Activated naive CD4-positive, alpha-beta T cell treated with anti-CD3 and anti-CD28 coated beads, Interleukin-2, amount 50 U/mL, for 72 hours (primary cell): ENCODE data around the gene MOB2. TPM values are rescaled to one million over a fixed set of nuclear protein-coding genes. Genes with fewer than 3 reads are reported as not detected.
A peak's percentile ranks its signal among the peaks of the same experiment; 100 is the strongest.

Experiments
- ATAC-seq, 2 donors: fragments of 150-1000 bp; cut with Tn5 transposase; 2 replicates each; pipeline ENCODE4 v1.10.0; 2021; ENCODE audit warnings: mild to moderate bottlenecking in 2 of 2, moderate library complexity in 2 of 2
- DNase-seq, 2 donors: peaks; one replicate each; pipeline ENCODE4 v3.0.0; 2021 to 2022; ENCODE audit warnings: low spot score in 2 of 2
- H3K27ac Mint-ChIP-seq, 2 donors: one replicate each; pipeline ENCODE4 v1.8.0; 2022; ENCODE audit warnings: mild to moderate bottlenecking in 2 of 2, mixed read lengths in 2 of 2
- H3K36me3 Mint-ChIP-seq, 2 donors: one replicate each; pipeline ENCODE4 v1.8.0; 2022; ENCODE audit warnings: mixed read lengths in 2 of 2
- H3K9me3 Mint-ChIP-seq, 2 donors: one replicate each; pipeline ENCODE4 v1.8.0; 2022; ENCODE audit warnings: mixed read lengths in 2 of 2
- total RNA-seq, 2 donors: library from RNA; stranded (reverse); gene quantifications; one replicate each; pipeline ENCODE4 v1.2.3, GENCODE V29; 2022

MOB2 gene
- total RNA-seq, 2 donors from 2014 or later: 17.7 to 23.2 TPM

- Mint-ChIP-seq H3K9me3 (peaks cover 5 to 6% of the 10 kb centered on the region in 2 donors), H3K36me3 (peaks cover 9 to 16% of the 10 kb centered on the region in 2 donors), H3K27ac (no peak overlapping the region)
- DNase-seq (no peak), ATAC-seq (no peak)
Measured at GRCh38 chr11:1499261-1499890, 12.8 kb upstream of the MOB2 start.

GRCh38 chr11:1498262-1498661 lies 11.7 kb upstream of the MOB2 start:
- H3K9me3 Mint-ChIP-seq: peaks cover 5 to 6% of the 10 kb centered on the region in 2 donors
- DNase-seq (no peak), ATAC-seq (no peak)
- H3K36me3 Mint-ChIP-seq: peaks cover 9 to 16% of the 10 kb centered on the region in 2 donors
- H3K27ac Mint-ChIP-seq: peak overlapping the region in 1 of 2 donors; percentile 39

GRCh38 chr11:1497600-1497999 lies 11.0 kb upstream of the MOB2 start:
- Mint-ChIP-seq H3K27ac (no peak overlapping the region), H3K9me3 (peaks cover 5 to 6% of the 10 kb centered on the region in 2 donors), H3K36me3 (peaks cover 9 to 16% of the 10 kb centered on the region in 2 donors)
- peak in 1 of 2 donors; percentile 31 for ATAC-seq
- no peak for DNase-seq

- ATAC-seq: no peak
- Mint-ChIP-seq H3K9me3 (peaks cover 5 to 6% of the 10 kb centered on the region in 2 donors), H3K27ac (peak overlapping the region in 1 of 2 donors; percentile 48), H3K36me3 (peaks cover 9 to 16% of the 10 kb centered on the region in 2 donors)
- no peak for DNase-seq
Measured at GRCh38 chr11:1496761-1497095, 10.1 kb upstream of the MOB2 start.

- no peak for DNase-seq
- Mint-ChIP-seq H3K36me3 (peaks cover 9 to 16% of the 10 kb centered on the region in 2 donors), H3K9me3 (peaks cover 5 to 6% of the 10 kb centered on the region in 2 donors), H3K27ac (peak overlapping the region in 1 of 2 donors; percentile 48)
- ATAC-seq: no peak
Measured at GRCh38 chr11:1496091-1496760, 9.6 kb upstream of the MOB2 start.

- DNase-seq (no peak), ATAC-seq (no peak)
- no peak overlapping the region for H3K27ac Mint-ChIP-seq
- peaks cover 5 to 6% of the 10 kb centered on the region in 2 donors for H3K9me3 Mint-ChIP-seq
- peaks cover 9 to 16% of the 10 kb centered on the region in 2 donors for H3K36me3 Mint-ChIP-seq
Measured at GRCh38 chr11:1494650-1495049, 8.1 kb upstream of the MOB2 start.

GRCh38 chr11:1493650-1494244 lies 7.2 kb upstream of the MOB2 start:
- ATAC-seq: no peak
- H3K36me3 Mint-ChIP-seq: peaks cover 9 to 10% of the 10 kb centered on the region in 2 donors

GRCh38 chr11:1491379-1491778 lies 4.8 kb upstream of the MOB2 start:
- DNase-seq (no peak), ATAC-seq (no peak)
- Mint-ChIP-seq H3K27ac (no peak overlapping the region), H3K36me3 (peaks cover 6 to 7% of the 10 kb centered on the region in 2 donors), H3K9me3 (peaks cover 0 to 4% of the 10 kb centered on the region in 2 donors)

More at GRCh38 chr11:1493650-1494244, 7.2 kb upstream of the MOB2 start:
- Mint-ChIP-seq H3K9me3 (peaks cover 2 to 5% of the 10 kb centered on the region in 2 donors), H3K27ac (no peak overlapping the region)
- no peak for DNase-seq

- no peak for ATAC-seq
Measured at GRCh38 chr11:1490651-1491050, 4.1 kb upstream of the MOB2 start.

GRCh38 chr11:1488575-1489180 lies 2.1 kb upstream of the MOB2 start:
- ATAC-seq (no peak), DNase-seq (no peak)
- Mint-ChIP-seq H3K9me3 (no peaks in the 10 kb centered on the region), H3K27ac (peak overlapping the region; percentile 24 to 67), H3K36me3 (no peaks in the 10 kb centered on the region)

More at GRCh38 chr11:1490651-1491050, 4.1 kb upstream of the MOB2 start:
- Mint-ChIP-seq H3K36me3 (peaks cover 0 to 1% of the 10 kb centered on the region in 2 donors), H3K9me3 (no peaks in the 10 kb centered on the region), H3K27ac (no peak overlapping the region)
- DNase-seq: no peak

GRCh38 chr11:1487851-1488574 lies 1.4 kb upstream of the MOB2 start:
- Mint-ChIP-seq H3K9me3 (no peaks in the 10 kb centered on the region), H3K27ac (peak overlapping the region; percentile 36 to 67), H3K36me3 (no peaks in the 10 kb centered on the region)
- DNase-seq (no peak), ATAC-seq (peak in 1 of 2 donors; percentile 16)

GRCh38 chr11:1487091-1487850 lies 692 bp upstream of the MOB2 start:
- ATAC-seq: no peak
- no peak for DNase-seq
- H3K27ac Mint-ChIP-seq: peak overlapping the region; percentile 36 to 67
- H3K36me3 Mint-ChIP-seq: no peaks in the 10 kb centered on the region
- H3K9me3 Mint-ChIP-seq: no peaks in the 10 kb centered on the region

GRCh38 chr11:1485504-1485885 lies 1.1 kb downstream of the MOB2 start:
- peak overlapping the region; percentile 30 to 87 for H3K27ac Mint-ChIP-seq

GRCh38 chr11:1484695-1485503 lies 1.7 kb downstream of the MOB2 start:
- no peak for DNase-seq
- no peak for ATAC-seq
- H3K36me3 Mint-ChIP-seq: no peaks in the 10 kb centered on the region
- no peaks in the 10 kb centered on the region for H3K9me3 Mint-ChIP-seq
- H3K27ac Mint-ChIP-seq: peak overlapping the region; percentile 30 to 87

More at GRCh38 chr11:1485504-1485885, 1.1 kb downstream of the MOB2 start:
- Mint-ChIP-seq H3K9me3 (no peaks in the 10 kb centered on the region), H3K36me3 (no peaks in the 10 kb centered on the region)
- ATAC-seq (peak in 1 of 2 donors; percentile 13), DNase-seq (no peak)

- H3K9me3 Mint-ChIP-seq: no peaks in the 10 kb centered on the region
- ATAC-seq (no peak), DNase-seq (no peak)
- no peaks in the 10 kb centered on the region for H3K36me3 Mint-ChIP-seq
- no peak overlapping the region for H3K27ac Mint-ChIP-seq
Measured at GRCh38 chr11:1484061-1484671, 2.4 kb downstream of the MOB2 start.
